Ovary (tissue), 3 donors: Measurements from ENCODE around the gene STX8.

ENCODE experiments used
- EP300 ChIP-seq: sonication (generic); formaldehyde crosslinking; IDR thresholded peaks from one replicate; pipeline ENCODE4 v1.6.1; 2017; ENCODE audit warnings: antibody characterized with exemption
- POLR2A ChIP-seq: fragments of 450-650 bp; IDR thresholded peaks from one replicate; pipeline ENCODE4 v1.6.1; 2017; ENCODE audit warnings: antibody characterized with exemption, mild to moderate bottlenecking, moderate library complexity
- TF ChIP-seq, protein P1 (sequence below), 3 donors: fragments of 450-650 bp in 2 of 3; fragments of 200-600 bp in 1 of 3; IDR thresholded peaks; one replicate each; pipeline versions ENCODE4 v1.5.1 to v1.8.0; 2016 to 2022; ENCODE audit warnings: antibody characterized with exemption in 3 of 3, mild to moderate bottlenecking in 1 of 3
- donor health status: DM: no; HTN: no; CAD: no.

DNA sequence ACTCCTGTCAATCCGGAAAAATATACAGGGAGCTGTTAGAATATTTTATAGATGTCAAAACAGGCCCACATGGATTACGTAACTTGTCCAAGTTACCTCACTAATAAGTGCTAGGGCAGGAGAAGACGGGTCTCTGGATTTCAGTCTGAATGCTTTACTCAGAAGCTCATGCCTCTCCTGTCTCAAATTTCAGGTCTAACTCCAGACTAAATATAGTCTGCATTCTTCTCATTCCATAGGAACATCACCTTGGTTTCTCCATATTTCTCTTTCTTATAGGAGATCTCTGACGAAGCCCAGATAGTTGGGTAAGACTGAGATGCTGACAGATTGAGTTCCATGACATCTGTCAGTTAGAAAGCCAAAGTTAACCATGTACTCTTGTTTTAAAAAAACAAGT lies 174.2 kb downstream of the STX8 start:
- TF ChIP-seq, protein P1, sequence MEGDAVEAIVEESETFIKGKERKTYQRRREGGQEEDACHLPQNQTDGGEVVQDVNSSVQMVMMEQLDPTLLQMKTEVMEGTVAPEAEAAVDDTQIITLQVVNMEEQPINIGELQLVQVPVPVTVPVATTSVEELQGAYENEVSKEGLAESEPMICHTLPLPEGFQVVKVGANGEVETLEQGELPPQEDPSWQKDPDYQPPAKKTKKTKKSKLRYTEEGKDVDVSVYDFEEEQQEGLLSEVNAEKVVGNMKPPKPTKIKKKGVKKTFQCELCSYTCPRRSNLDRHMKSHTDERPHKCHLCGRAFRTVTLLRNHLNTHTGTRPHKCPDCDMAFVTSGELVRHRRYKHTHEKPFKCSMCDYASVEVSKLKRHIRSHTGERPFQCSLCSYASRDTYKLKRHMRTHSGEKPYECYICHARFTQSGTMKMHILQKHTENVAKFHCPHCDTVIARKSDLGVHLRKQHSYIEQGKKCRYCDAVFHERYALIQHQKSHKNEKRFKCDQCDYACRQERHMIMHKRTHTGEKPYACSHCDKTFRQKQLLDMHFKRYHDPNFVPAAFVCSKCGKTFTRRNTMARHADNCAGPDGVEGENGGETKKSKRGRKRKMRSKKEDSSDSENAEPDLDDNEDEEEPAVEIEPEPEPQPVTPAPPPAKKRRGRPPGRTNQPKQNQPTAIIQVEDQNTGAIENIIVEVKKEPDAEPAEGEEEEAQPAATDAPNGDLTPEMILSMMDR (IDR thresholded peaks at IDR 0.05): no peak
- TF ChIP-seq POLR2A (no peak), EP300 (no peak)
